Rectal smooth muscle tissue (tissue), 1 donor: Measurements from ENCODE around the gene TXNRD2.
A peak's percentile ranks its signal among the peaks of the same experiment; 100 is the strongest.

Experiments used
- H3K27ac ChIP-seq: one replicate; pipeline ENCODE4 v1.7.0; 2013; ENCODE audit warnings: low read depth, low read length, inconsistent platforms
- H3K27me3 ChIP-seq: one replicate; pipeline ENCODE4 v1.7.0; 2013; ENCODE audit warnings: low read length; ENCODE audit not compliant: control insufficient read depth, insufficient read depth
- H3K36me3 ChIP-seq: one replicate; pipeline ENCODE4 v1.7.0; 2013; ENCODE audit warnings: low read length; ENCODE audit not compliant: control insufficient read depth, insufficient read depth
- H3K4me1 ChIP-seq: one replicate; pipeline ENCODE4 v1.7.0; 2013; ENCODE audit warnings: low read length; ENCODE audit not compliant: control insufficient read depth, insufficient read depth
- H3K4me3 ChIP-seq: one replicate; pipeline ENCODE4 v1.7.0; 2013; ENCODE audit warnings: low read length
- H3K9ac ChIP-seq: one replicate; pipeline ENCODE4 v1.7.0; 2013; ENCODE audit warnings: low read length

TXNRD2 gene

GRCh38 chr22:19859861-19860510 is 81.6 kb downstream of the TXNRD2 start:
- Histone ChIP-seq H3K27ac (no peak overlapping the region), H3K4me3 (no peak overlapping the region), H3K27me3 (no peaks in the 10 kb centered on the region), H3K4me1 (peaks cover 8% of the 10 kb centered on the region), H3K9ac (no peak overlapping the region), H3K36me3 (no peaks in the 10 kb centered on the region)

GRCh38 chr22:19857382-19857781 is 84.2 kb downstream of the TXNRD2 start:
- Histone ChIP-seq H3K27ac (no peak overlapping the region), H3K36me3 (peaks cover under 1% of the 10 kb centered on the region), H3K4me3 (no peak overlapping the region), H3K9ac (no peak overlapping the region), H3K27me3 (no peaks in the 10 kb centered on the region), H3K4me1 (peaks cover 19% of the 10 kb centered on the region)

DNA sequence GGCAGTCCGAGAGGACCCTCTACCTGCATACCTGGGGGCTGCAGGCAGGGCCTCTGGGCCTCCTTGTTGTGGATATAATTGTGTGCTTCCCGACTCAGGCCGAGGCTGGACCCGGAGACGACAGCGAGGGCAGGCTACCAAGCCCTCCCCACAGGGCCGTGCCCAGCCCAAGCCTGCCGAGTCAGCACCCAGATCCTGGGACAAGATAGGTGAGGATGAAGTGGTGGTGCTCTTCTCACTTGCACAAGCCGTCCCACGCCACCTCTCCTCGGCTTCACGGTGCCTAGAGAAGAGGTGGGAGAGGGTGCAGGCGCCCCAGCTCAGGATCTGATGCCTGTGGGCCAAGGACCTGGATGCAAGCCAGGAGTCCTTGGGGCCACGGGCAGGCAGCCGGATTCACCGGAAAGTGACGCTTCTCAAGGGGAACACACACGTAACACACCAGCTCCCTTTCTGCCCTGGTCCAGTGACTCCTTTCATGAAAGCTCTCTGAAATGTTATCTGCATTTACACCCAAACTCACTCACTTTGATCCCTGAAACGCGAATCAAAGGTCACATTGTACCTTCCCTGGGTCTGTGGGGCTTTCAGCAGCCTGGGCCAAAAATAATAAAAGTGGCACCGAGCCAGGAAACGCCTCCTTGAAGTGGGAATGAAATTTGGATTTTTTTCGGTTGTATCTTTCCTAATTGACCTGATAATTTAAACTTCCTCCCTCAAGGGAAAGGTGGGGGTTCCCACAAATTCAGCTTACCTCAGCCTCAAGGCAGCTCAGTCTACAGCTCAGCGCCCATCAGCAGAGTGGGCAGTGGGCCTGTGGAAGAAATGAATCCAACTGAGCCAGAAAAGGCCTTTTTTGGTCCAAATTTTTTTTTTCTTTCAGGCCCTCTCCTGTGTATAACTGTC is 85.9 kb downstream of the TXNRD2 start:
- no peaks in the 10 kb centered on the region for H3K27me3 ChIP-seq

DNA sequence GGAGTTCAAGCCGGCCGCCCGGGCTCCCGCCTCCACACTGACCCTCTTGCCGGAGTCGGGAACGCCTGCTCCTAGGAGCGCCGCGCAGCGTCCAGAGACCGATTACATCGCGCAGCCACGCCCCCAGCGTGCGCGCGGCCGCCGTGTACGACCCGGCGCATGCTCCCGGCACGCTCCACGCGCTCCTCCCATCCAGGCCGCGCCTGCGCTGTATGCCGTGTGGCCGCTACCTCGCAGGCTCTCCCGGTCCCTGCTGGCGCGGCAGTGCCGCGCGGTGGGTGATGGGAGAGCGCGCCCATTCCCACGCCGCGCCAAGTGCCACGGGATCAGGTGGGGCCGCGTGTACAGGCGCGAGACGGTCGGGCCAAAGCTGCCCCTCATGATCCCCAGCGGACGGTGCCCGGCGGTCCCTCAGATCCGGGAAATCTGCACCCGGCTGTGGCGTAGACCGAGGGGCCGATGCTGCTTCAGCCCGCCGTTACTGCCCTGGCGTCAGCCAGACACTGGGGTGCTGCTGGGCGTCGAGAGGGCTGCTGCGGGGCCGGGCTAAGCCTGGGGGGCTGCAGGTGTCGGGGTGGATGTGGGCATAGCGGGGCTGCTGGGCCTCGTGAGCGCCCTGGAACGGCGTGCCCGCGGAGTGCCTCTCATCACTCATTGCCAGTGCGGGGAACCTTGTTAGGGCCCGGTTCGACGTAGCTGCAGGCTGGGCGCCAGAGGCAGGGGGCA is 86.7 kb downstream of the TXNRD2 start, which contains the start of the genes GNB1L and RTL10:
Gene GNB1L, minus strand, starts transcription at position 97 of the 726 bp plus-strand sequence. CDS start 33,519 bp downstream, outside the sequence.
Gene RTL10, minus strand, starts transcription at position 97 of the 726 bp plus-strand sequence. CDS start 2,613 bp downstream, outside the sequence.
- H3K4me3 ChIP-seq, result peak within 1 kb of the TSS; percentile 94
- no peaks in the 10 kb centered on the region for H3K27me3 ChIP-seq
- H3K36me3 ChIP-seq, result peaks cover 23% of the 10 kb centered on the region
- peak within 1 kb of the TSS; percentile 92 for H3K9ac ChIP-seq
- peak within 1 kb of the TSS; percentile 94 for H3K27ac ChIP-seq
- H3K4me1 ChIP-seq, result peaks cover 19% of the 10 kb centered on the region

More for the DNA sequence above, 85.9 kb downstream of the TXNRD2 start:
- H3K27ac ChIP-seq, result peak overlapping the region; percentile 94
- peak overlapping the region; percentile 81 for H3K9ac ChIP-seq
- peaks cover 19% of the 10 kb centered on the region for H3K4me1 ChIP-seq
- H3K36me3 ChIP-seq, result peaks cover 17% of the 10 kb centered on the region
- H3K4me3 ChIP-seq, result peak overlapping the region; percentile 94

DNA sequence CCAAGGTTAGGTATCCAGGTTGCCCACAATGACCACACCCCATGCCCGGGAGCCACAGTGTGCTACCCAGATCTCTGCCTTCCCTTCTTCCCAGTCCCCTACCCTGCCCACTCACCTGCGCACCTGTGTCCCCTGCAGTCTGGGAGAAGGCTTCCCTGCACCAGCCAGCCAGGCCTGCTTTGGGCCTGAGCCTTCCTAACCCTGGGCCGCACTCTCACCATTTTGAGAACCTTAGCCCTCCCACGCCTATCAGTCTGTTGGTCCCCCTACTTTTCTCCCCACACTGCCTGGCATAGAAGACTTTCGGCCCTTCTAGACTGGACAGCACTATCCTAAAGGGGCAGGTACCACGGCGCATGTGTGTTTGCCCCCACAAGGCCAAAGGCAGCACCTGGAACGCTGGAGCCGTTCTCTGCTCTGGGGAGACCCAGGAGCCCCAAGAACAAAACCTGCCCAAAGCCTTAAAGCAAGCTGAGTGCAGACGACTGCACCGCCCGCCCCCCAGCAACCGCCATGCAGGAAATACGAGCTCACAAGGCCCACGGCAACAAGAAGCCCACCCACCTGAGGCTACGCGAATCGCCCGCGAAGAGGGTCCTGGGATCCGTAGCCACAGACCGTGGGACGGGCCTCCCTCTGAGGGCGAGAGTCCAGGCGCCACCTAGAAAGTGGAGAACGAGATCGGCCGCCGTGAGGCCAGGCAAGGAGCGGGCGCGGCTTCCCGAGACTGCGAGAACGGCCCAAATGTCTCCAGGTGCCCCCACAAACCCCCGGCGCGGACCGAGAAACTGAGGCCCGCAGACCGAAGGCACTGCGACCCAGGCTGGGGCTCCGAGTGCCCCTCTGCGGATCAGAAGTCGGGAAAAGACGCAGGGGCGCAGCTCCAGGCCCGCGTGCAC is 87.5 kb downstream of the TXNRD2 start:
- H3K4me1 ChIP-seq, result peaks cover 19% of the 10 kb centered on the region

DNA sequence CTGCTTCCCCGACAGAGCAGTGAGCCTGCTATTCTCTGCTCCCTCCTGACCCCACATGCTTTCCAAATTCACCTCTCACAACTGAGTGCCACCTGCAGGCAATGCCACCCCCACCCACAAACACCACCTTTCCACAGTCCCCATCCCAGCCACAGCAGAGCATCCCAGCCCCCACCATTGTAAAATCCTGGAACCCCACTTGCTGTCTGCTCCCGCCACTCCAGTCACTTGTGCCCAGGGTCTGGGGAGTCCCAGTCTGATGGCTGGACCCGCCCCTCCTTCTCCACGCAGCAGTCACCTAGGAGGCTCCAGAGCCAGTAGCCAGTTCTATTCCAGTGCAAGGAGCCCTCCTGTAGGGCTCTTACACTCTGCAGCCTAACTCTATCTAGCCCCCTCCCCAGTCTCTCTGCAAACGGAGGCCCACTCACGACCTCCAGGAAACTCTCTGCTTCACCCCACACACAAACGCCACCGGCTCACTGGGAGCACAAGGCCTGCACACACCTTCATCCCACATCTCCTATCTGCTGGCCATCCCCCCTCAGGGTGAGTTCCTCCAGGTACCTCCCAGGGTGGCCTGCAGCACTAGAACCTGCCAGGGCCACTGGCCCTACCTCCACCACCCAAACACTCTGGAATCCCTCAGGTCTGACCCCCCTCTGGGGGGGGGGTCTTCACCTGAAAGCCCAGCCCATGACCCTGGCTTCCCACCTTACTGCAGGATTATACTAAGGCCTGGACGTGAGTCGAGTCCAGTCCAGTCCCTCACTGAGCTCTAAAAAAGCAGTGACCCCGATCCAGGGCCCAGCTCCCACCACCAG is 88.3 kb downstream of the TXNRD2 start:
- H3K27ac ChIP-seq, result peak overlapping the region; percentile 84
- peaks cover 23% of the 10 kb centered on the region for H3K36me3 ChIP-seq
- H3K4me1 ChIP-seq, result peaks cover 19% of the 10 kb centered on the region
- H3K27me3 ChIP-seq, result no peaks in the 10 kb centered on the region
- peak overlapping the region; percentile 92 for H3K9ac ChIP-seq
- peak overlapping the region; percentile 94 for H3K4me3 ChIP-seq

More for the DNA sequence above, 87.5 kb downstream of the TXNRD2 start:
- Histone ChIP-seq H3K36me3 (peaks cover 23% of the 10 kb centered on the region), H3K4me3 (peak overlapping the region; percentile 94), H3K27me3 (no peaks in the 10 kb centered on the region), H3K9ac (peak overlapping the region; percentile 92), H3K27ac (peak overlapping the region; percentile 84)

GRCh38 chr22:19852177-19852781 is 89.3 kb downstream of the TXNRD2 start:
- Histone ChIP-seq H3K36me3 (peaks cover 23% of the 10 kb centered on the region), H3K4me3 (no peak overlapping the region), H3K4me1 (peaks cover 19% of the 10 kb centered on the region), H3K27me3 (no peaks in the 10 kb centered on the region), H3K9ac (no peak overlapping the region), H3K27ac (no peak overlapping the region)

DNA sequence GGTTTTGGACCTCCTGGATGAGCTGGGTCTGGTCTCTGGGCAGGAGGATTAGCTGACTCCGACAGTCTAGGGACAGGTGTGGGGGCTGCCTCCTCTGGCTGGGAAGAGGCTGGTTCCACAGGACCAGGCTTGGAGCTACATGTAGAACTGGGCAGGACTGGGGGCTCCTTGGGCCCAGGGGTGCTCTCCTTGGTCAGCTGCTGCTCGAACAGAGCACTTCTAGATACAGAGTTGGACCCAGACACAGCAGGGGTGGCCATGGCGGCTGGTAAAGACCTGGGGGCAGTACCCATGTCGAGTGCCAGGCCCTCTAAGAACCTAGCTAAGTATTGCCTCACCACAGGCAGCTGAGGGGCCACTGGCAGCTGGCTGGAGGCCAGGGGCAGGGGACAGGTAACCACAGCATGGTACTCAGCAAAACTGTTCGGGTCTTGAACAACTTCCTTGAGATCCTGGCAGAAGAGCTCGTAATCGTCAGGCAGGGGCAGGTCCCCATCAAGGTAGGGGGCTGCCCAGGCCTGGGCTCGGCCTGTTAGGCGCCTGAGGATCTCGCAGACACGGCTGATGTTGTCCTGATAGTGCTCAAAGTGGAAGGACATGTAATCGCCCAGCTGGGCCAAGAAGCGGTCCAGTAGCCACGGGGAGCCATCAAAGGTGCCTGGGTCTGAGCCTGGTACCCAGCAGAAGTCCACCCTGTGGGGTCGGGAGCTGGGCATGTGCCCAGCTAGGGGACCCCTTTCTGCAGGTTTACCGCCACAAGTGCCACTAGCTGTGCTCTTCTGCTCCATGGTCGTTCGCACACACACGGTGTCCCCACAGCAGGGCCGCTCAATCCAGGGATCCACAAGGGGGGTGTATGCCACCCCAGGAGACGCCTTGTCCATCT is 90.1 kb downstream of the TXNRD2 start:
- Histone ChIP-seq H3K4me3 (no peak overlapping the region), H3K4me1 (peaks cover 19% of the 10 kb centered on the region), H3K36me3 (peaks cover 23% of the 10 kb centered on the region), H3K27me3 (no peaks in the 10 kb centered on the region), H3K9ac (no peak overlapping the region), H3K27ac (no peak overlapping the region)

GRCh38 chr22:19850763-19851109 is 90.9 kb downstream of the TXNRD2 start:
- Histone ChIP-seq H3K4me3 (no peak overlapping the region), H3K27ac (no peak overlapping the region), H3K36me3 (peaks cover 23% of the 10 kb centered on the region), H3K4me1 (peaks cover 15% of the 10 kb centered on the region), H3K9ac (no peak overlapping the region), H3K27me3 (no peaks in the 10 kb centered on the region)
